ENCODE measurements around the gene TRMT2A. TPM values are rescaled to one million over a fixed set of nuclear protein-coding genes. Genes with fewer than 3 reads are reported as not detected.
A peak's percentile ranks its signal among the peaks of the same experiment; 100 is the strongest.

Gene TRMT2A
- total RNA-seq, 2 donors from 2014 or later, result 76.8 to 98.6 TPM

DNA sequence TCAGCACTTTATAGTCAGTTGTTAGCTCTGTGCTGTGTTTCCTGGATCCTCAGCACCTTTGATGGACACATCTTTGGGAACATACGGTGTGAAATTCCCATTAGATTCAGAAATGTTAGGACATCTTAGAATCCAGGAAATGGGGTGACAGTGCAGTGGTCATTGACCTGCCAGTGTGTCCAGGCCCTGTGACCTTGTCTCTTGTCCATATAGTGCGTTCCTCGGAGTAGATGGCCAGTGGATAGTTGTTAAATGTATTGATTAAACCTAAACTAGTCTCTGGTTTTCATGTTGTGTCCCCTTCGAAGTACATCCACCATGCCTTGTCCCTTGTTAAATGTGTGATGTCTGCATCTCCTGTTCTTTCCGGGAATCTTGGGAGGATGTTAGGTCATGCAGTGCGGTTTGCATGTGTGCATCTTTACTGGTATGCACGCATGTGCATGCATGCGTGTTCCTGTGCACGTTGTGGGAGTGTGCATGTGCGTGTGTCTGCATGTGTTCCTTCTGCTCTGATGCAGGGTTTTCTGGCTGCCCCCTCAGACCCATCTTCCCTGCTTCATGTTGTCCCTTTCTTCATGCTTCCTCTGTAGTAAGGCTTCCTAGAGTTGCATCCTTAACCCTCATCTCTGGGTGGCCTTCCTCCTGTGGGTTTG, 33.0 kb downstream of the TRMT2A start:
- no peak overlapping the region for H3K4me3 ChIP-seq
- no peak overlapping the region for H3K27ac ChIP-seq
- no peak for ATAC-seq
- no peaks in the 10 kb centered on the region for H3K27me3 ChIP-seq
- intact Hi-C loops (cut with DNase I), result no loop called here
- 76 to 77% methylated on average over 10 of the region's 10 CpGs for WGBS, 2 donors
- H3K36me3 ChIP-seq (replicated peaks in 1 of 2; ENCODE audit: insufficient read depth in 1 of 2, low read depth in 2 of 2), result peaks cover 9 to 17% of the 10 kb centered on the region in 2 donors
- no peak for DNase-seq
- H3K9me3 ChIP-seq, result no peaks in the 10 kb centered on the region
- TF ChIP-seq, protein P1, sequence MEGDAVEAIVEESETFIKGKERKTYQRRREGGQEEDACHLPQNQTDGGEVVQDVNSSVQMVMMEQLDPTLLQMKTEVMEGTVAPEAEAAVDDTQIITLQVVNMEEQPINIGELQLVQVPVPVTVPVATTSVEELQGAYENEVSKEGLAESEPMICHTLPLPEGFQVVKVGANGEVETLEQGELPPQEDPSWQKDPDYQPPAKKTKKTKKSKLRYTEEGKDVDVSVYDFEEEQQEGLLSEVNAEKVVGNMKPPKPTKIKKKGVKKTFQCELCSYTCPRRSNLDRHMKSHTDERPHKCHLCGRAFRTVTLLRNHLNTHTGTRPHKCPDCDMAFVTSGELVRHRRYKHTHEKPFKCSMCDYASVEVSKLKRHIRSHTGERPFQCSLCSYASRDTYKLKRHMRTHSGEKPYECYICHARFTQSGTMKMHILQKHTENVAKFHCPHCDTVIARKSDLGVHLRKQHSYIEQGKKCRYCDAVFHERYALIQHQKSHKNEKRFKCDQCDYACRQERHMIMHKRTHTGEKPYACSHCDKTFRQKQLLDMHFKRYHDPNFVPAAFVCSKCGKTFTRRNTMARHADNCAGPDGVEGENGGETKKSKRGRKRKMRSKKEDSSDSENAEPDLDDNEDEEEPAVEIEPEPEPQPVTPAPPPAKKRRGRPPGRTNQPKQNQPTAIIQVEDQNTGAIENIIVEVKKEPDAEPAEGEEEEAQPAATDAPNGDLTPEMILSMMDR (IDR thresholded peaks at IDR 0.05), result no peak
- H3K4me1 ChIP-seq, result peaks cover 50% of the 10 kb centered on the region

DNA sequence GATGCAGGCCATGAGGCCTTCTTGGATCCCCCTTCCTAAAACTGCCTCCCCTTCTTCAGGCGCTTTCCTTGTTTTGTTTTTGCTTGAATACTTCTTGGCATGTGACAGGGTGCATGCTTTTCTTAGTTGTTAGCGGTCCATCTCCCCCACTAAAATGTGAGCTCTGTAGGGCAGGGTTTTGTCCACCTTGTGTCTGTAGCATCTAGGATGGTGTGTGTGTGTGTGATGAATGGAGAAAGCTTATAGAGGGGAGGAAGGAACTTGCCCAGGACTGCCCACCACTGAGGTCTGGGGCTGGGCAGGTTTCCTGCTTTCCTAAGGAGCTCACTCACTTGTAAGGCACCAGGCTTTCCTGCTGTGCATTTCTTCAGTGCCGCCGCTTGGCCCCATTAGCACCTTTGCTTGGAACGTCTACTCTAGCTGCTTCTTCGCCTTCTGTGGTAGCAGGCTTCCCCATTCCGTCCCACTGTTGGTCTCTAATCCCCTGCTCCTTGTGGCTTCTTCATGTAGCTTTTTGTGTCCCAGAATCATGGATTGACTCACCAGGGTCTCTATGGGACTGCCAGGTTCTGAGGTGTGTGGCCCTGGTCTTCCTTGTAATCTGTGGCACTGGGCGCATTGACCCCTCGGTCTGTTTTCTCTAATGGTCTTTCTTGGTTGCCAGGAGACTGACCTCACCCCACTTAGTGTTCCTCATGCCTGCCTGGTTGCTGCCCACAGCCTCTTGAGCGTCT, 33.7 kb downstream of the TRMT2A start:
- H3K4me3 ChIP-seq, result no peak overlapping the region
- no peak for DNase-seq
- TF ChIP-seq POLR2A (IDR thresholded peaks at IDR 0.05), result no peak
- TF ChIP-seq, protein P1 (IDR thresholded peaks at IDR 0.05), result no peak
- 81 to 87% methylated on average over 10 of the region's 10 CpGs for WGBS, 2 donors
- H3K27me3 ChIP-seq, result no peaks in the 10 kb centered on the region
- peaks cover 52% of the 10 kb centered on the region for H3K4me1 ChIP-seq
- H3K9me3 ChIP-seq, result no peaks in the 10 kb centered on the region
- ATAC-seq, result no peak
- no peak overlapping the region for H3K27ac ChIP-seq
- peaks cover 9 to 15% of the 10 kb centered on the region in 2 donors for H3K36me3 ChIP-seq (replicated peaks in 1 of 2; ENCODE audit: insufficient read depth in 1 of 2, low read depth in 2 of 2)
- intact Hi-C loops (cut with DNase I), result no loop called here

DNA sequence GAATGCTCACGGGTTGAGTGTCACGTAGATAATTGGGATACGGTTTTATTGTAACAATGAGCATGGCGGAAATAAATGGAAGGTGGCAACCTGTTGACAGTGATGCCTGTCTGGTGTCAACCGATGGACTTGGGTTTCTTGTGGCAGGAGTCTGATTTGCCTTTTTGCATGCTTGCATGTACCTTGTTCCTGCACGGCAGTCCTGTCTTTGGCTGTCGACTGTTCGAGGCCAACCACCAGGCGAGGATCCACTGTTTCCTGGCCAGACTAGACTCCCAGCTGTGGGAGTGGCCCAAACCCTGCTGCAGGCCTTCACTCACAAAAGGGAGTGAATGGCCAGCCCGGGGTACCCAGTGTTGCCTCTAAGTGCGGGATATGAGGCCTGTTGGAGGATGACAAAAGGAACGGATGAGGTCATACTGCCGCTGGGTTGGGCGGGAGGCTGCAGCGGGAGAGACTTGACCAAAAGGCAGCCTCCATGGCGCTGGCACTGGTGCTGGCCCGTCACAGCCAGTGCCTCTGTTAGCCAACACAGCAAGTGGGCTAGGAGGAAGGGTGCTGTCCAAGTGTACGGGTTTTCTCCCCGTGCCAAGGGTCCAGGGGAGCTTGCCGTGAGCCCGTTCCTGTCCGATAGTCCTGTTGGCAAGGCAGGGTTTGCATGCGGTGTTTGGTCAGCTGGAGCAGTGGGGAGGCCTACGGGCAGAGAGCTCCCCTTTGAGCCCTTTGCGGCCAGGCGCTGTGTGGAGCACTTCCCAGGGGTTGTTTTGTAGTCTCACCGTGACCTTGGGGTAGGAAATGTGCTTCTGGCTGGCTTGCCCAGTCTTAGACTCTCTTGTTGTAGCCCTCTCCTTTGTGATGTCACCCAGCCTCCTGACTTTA, 36.0 kb downstream of the TRMT2A start:
- 5 to 8% methylated on average over 14 to 27 of the region's 27 CpGs for WGBS, 2 donors
- intact Hi-C loops (cut with DNase I), result no loop called here
- Histone ChIP-seq H3K9me3 (no peaks in the 10 kb centered on the region), H3K27me3 (no peaks in the 10 kb centered on the region), H3K4me1 (peaks cover 52% of the 10 kb centered on the region), H3K27ac (peak overlapping the region; percentile 72 to 91 (median 84)), H3K4me3 (peak overlapping the region; percentile 5 to 58), H3K36me3 (replicated peaks in 1 of 2; ENCODE audit: insufficient read depth in 1 of 2, low read depth in 2 of 2) (peaks cover 0 to 2% of the 10 kb centered on the region in 2 donors)
- DNase-seq (peak; percentile 47 to 51 (median 48)), ATAC-seq (peak; percentile 6)
- TF ChIP-seq, protein P1 (IDR thresholded peaks at IDR 0.05), result no peak
- peak in 1 of 3 donors; percentile 21 for TF ChIP-seq POLR2A (IDR thresholded peaks at IDR 0.05)

DNA sequence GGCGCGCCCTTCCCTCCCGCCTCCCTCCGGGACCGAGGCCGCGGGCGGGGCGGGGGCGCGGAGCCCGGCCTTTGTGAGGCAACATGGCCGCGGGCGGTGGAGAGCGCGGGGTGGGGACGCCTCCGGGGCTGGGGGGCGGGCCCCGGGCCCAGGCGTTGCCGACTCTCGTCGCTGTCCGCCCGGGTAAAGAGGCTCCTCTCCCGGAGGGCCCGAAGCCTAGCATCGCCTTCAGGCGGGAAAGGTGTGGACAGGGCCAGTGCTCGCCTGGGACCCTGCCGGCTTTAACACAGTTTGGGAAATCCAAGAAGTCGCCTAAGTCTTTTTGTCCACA, 36.6 kb downstream of the TRMT2A start:
- intact Hi-C loops (cut with DNase I), result no loop called here
- Histone ChIP-seq H3K27me3 (no peaks in the 10 kb centered on the region), H3K4me1 (peaks cover 52% of the 10 kb centered on the region), H3K9me3 (no peaks in the 10 kb centered on the region), H3K27ac (peak overlapping the region; percentile 72 to 91 (median 84)), H3K36me3 (replicated peaks in 1 of 2; ENCODE audit: insufficient read depth in 1 of 2, low read depth in 2 of 2) (no peaks in the 10 kb centered on the region), H3K4me3 (peak overlapping the region; percentile 5 to 58)
- TF ChIP-seq POLR2A (IDR thresholded peaks at IDR 0.05), result no peak
- TF ChIP-seq, protein P1 (IDR thresholded peaks at IDR 0.05), result no peak
- peak; percentile 51 to 70 (median 54) for DNase-seq
- ATAC-seq, result peak; percentile 63
- WGBS, 2 donors, result 0% methylated on average over 1 to 33 of the region's 34 CpGs

Measured in body of pancreas (tissue), 4 donors.